GM19043 (cell line): Measurements from ENCODE around the gene FRMD6.

Source experiments
- ATAC-seq: cut with Tn5 transposase; IDR thresholded peaks from one replicate; pipeline ENCODE4 v1.9.1; 2021; ENCODE audit warnings: low read depth; ENCODE audit not compliant: unreplicated experiment

FRMD6 gene

DNA sequence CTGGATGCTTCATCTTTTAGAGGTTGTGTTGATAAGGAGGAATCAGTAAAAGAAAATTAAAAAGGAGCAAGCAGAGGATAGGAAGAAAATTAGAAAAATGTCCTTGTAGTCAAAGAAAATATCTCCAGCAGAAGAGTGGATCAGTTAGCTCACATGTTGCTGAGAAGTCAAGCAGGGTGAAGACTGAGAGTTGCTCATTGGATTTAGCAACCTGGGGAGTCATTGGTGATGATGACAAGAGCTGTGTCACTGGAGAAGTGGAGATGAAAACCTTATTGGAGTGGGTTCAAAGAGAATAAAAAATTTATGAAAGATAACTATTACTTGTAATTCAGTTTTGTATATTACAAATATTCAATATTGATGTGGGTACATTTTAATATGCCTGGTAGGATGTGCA, 9.8 kb downstream of the FRMD6 start:
- ATAC-seq: no peak

DNA sequence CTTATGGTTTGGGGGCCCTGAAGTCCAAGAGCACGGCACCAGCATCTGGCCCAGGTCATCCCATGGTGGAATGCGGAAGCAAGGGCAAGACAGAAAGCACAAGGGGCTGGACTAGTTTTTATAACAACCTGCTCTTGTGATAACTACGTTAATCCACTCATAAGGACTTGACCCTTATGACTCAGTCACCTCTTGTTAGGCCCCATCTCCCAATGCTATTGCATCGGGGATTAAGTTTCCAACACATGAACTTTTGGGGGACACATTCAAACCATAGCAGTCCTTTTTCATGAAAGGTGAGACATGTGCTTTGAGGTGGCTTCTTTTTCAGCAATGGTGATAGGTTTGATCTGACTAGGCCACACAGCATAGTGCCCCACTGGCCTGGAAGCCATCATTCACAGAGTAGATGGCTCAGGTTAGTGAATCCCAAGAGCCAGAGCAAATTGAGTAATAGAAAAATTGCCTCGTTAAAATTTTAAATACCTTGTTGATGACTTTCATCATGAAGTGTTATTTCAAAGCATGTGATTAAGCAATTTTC, 12.1 kb downstream of the FRMD6 start:
- no peak for ATAC-seq

DNA sequence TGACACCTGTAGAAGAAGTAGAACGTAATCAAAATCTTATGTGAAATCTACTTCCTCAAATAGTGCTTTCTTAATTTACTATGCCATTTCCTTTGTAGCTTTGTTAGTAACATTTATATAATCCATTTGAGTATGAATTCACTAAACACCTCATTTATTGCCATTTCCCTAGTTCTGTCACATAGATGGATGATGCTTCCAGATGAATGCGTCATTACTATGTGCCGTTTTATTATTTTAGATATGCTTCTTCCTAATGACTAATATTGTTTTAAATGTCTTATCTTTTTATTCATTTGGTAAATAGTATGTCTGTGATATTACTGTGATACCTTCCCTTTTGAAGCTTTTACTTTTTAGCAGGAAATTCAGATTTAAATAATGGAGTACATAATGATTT, 14.4 kb downstream of the FRMD6 start:
- no peak for ATAC-seq

DNA sequence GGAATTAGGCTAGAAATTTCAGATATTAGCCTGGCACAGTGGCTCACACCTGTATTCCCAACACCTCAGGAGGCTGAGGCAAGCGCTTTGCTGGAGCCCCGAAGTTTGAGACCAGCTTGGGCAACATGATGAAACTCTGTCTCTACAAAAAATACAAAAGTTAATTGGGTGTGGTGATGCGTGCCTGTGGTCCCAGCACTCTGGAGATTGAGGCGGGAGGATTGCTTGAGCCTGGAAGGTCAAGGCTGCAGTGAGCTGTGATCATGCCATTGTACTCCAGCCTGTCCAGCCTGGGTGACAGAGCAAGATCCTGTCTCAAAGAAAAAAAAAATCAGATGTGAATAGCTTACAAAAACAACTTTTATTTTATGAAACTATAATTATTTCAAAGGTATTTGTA, 15.1 kb downstream of the FRMD6 start:
- no peak for ATAC-seq

DNA sequence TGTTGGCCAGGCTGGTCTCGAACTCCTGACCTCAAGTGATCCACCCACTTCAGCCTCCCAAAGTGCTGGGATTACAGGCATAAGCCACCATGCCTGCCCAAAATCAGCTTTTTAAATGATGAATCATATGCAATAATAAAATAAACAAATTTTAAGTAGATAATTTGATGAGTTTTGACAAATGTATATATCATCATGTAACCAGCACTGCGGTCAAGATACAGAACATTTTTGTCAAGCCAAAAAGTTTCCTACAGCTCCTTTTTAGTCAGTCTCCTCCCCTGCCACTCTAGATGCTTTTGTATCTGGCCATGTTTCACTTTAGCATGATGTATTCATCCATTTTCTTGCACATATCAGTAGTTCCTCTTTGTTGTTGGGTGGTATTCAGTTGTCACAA, 17.2 kb downstream of the FRMD6 start:
- no peak for ATAC-seq

DNA sequence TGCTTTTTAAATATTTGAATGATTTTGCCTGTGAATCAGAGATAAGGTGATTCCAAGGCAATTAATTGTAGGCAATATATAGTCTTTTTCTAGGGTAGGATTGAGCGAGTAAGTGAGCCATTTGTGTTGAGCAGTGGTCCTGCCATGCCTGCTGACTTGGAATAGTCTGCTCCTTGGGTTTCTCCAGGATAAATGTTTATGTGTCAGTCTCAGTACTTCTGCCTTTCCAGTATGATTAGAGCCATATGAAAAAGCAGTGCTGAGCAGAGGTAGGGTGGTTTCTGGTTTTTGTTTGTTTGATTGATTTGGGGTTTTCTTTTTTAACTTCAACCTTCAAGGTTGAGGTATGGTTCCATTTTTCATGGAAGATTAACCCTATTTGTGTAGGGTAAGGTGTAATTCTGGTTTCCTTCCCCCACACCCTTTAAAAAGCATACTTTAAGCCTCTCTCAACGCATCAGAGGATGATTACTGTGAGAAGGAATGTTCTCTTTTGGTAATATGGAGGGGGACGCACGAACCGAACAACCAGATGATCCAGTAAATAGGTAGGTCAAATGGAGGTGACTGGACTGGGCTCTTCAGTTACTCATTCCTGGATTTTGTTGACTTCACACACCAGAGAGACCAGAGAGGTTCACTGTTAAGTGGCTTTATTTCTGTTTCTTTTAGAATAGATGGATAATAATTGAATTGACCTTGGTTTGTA, 22.7 kb downstream of the FRMD6 start:
- no peak for ATAC-seq

DNA sequence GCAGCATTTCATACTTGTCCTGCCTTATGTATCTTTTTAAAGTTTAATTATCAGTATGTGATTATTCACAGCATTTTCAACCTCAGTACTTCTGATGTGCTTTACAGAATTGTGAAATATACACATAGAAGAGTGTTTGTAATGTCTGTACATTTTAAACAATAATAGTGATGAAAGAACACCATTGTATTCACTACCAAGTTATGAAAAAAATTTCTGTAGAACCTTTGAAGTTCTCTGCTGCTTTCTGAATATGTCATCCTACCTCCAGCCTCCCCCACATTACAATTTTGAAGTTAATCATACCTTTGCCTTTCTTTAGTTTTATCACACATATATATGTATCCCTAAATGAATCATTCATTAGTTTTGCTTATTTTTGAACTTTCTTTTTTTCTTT, 24.8 kb downstream of the FRMD6 start:
- no peak for ATAC-seq

DNA sequence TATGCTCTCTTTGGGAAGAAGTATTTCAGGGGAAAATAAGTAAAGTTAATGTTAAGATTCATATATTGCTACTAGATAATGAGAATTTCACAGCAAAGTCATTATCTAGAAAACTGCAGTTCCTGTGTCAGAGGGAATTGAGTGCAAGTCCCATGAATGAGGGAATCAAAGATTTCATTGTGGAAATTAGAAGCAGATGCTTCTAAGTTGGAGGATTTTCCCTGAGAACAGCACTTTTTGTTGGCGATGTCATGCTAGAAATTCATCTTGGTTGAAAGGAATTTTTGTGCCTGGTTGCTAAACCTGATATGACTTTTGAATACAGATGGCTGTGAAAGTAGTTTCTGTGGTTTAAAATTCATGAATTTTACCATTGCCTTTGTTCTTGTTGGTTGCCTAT, 25.6 kb downstream of the FRMD6 start:
- ATAC-seq: no peak

DNA sequence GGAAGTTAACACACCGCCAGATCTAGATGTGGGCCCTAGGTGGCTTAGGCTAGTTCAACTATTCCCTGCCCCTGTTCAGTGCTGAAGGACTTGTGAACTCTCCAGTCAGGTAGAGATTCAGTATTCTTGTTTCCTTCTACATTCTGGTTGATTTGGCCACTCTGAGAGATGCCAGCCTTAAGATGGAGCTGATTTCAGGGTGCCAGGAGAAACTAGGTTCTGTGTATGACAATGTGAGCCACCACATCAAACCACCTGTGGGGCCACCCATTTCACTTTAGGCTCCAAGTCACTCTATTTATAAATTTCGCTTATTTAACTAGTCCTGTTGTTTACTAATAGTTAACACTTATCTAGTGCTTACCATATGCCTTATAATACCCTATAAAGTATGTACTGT, 26.0 kb downstream of the FRMD6 start:
- ATAC-seq: no peak

DNA sequence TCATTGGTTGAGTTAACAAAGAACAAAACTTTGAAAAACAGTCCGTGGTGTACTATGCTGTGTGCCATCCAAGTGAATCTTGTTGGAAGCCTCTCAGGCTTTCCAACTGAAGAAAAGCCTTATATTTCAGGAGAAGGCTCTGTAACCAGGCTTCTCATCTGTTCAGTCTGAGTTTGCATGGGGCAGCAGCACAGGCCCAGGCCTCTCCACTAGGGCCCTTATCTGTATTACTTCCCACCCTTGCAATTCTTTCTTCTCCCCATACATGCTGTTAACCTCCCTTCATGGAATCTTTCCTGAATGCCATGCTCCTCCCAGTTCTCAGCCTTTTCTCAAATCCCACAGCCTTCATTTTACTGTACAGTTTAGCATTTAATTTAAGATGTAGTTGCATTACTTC, 28.3 kb downstream of the FRMD6 start:
- no peak for ATAC-seq

DNA sequence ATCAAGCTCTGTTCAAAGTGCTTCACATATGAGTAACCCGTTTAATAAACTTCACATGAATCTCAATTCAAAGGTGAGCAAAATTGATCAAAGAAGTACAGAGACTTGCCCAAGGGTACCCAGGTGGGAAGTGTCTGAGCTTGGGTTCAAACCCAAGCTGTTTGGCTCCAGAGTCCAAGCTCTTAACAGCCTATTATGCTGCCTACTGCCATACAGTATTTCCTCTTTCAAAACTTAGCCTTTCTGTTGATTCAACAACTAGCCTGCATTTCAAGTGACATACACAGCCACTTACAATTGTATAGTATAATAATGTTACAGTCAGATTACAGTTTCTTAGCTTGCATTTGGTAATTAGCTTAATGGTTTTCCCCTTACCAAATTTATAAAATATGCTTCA, 29.7 kb downstream of the FRMD6 start:
- no peak for ATAC-seq

DNA sequence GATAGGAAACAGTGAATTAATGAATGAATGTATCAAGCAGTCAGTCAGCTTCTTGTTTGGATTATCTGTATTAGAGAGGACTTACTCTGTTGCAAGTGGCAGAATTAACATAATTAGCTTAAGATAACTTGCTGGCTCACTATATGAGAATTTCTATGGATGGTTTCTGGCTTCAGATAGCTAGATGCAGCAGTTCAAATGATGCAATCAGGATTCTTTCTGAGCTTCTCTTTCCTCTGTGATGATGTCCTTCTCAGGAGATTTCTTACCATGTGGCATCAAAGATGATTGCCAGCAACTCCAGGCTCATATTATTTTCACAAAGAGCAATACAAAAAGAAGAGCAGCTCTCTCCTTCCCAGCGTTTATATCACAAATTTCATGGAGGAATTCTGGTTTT, 30.7 kb downstream of the FRMD6 start:
- no peak for ATAC-seq

DNA sequence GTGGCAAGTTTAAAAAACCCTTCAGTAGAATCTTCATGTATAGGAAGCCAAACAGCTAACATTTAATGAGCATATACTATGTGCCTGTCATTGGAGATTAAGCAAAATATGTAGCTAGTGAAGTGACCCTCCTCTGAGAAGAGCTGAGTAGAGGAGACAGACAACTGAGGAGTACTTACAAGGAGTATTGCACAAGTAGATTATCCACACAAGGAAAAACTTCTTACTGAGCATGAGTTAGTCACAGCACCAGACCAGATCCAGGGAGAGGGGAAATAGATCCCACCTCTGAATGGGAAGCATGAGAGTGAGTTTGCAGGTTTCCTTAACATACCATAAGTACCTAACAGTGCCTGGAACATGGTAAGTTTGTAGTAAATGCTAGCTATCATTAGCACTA, 33.0 kb downstream of the FRMD6 start:
- no peak for ATAC-seq

DNA sequence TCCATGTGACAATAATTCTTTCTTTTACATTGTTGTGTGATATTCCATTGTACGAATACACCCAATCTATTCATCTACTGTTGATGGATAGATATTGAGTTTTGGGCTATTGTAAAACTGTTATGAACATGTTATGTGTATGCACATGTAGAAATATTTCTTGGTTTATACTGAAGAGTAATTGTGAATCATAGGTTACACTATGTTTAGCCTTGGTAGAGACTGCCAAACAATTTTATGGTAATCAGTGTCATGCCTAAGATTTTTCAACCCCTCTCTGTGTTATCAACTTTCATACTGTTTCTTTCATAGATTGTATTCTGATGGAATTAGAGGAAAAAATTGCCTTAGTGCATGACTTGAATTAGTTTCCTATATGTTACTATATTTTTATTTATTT, 39.5 kb downstream of the FRMD6 start:
- ATAC-seq: no peak

DNA sequence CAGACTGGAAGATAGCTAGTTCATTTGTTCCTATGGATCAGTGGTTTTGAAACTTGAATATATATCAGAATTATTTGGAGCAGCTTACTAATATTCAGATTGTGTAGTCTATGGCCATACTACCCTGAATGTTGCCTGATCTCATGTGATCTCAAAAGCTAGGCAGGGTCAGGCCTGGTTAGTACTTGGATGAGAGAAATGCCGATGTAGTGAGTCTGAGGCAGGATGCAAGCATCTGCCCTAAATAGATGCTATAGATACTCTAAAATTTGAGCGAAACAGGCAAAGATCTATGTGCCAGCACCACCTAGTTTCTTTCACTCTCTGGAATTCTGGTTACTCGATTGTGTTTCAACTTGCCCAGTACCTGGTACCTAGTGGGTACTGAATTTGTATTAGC, 40.9 kb downstream of the FRMD6 start:
- ATAC-seq: no peak

DNA sequence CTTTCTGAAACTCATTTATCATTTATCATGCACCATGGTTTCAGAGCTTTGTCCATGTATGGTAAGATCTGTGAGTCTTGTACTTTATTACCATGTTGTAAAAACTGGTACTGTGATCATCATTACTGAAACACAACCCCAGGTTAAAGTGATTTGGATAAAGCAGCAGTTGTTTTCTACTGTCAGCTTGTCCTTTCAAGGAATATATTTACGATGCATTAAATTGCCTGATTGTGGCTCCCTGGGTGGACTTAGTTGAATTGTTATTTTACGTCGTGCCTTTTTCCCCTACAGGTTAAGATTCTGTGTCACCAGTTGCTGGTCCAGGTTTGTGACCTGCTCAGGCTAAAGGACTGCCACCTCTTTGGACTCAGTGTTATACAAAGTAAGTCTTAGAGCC, 46.1 kb downstream of the FRMD6 start:
- ATAC-seq: no peak

DNA sequence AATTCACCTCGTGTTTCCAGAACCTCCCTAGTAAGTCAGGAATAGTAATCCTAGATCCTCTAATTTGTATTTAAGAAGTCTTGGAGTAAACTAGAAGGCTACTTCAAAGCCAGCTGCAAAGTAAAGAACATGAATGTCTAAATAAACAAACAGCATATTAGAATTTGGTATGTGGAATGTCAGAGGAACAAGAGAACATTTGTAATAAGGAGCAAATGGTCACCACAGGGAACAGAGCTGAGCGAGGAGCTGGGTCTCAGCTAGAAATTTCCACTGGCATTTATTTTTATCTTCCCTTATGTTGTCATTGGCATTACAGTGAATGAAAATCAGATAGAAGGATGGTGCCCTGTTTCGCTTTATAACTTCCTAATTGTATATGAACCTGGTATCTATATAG, 50.2 kb downstream of the FRMD6 start:
- no peak for ATAC-seq

DNA sequence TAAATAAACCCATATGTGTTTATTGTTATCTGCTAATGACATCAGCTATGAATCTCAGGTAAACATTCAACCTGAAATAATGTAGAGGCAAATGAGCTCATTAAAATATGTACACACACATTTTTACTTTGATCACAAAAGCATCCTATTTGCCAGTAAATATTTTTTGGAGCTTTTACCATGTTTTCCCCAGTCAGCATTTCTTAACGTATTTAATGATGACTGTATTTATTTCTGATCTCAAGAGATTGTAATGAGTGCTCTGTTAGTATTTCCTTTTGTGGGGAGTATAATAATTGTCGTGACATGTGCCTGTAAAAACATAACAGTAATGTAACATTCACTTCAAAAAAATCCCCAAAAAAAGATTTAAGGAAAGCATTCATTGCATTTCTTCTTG, 52.1 kb downstream of the FRMD6 start:
- ATAC-seq: no peak

DNA sequence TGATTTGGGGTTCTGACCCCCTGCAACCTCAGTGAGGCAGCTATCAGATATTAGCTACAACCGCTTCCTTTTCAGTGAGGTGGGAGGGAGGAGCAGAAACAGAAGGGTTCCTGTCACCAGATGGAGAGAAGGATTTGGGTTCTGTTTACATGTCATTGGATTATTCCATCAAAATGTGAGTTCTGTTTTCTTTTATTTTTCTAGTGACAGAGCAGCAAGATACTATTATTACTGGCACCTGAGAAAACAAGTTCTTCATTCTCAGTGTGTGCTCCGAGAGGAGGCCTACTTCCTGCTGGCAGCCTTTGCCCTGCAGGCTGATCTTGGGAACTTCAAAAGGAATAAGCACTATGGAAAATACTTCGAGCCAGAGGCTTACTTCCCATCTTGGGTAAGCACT, 52.8 kb downstream of the FRMD6 start:
- no peak for ATAC-seq

DNA sequence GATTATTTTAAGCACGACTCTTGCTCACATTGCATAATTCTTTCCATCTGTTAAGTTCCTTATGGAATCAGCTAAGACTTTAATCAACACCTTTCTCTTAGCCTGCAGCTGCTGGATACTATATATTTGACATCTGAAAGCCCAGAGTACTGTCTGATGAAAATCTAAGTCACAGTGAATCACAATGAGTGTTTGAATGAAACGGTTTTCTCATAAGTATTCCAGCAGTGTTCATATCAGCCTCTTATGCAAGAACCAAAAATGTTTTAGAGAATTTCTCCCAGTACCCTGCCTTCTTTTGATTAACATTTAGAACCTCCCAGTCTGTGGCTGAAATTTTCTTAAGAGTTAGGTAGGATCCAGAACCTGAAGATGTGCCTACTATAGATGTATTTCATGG, 55.6 kb downstream of the FRMD6 start:
- no peak for ATAC-seq

DNA sequence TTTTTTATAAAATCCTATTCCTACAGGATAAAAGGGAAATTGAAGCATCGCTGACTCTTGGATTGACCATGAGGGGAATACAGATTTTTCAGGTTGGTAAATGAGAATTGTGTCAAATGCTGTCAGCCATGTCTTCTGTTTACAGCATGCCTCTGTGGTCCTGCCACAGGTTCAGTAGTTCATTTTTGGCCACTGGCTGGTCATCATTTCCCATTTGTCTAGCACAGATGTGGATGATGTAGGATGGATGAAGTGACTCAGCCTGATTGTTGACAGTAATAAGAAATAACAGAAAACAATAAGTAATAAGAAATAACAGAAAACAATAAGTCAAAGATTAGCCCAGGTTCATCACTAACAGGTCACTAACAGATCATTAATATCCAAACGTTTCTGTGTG, 59.8 kb downstream of the FRMD6 start:
- no peak for ATAC-seq

DNA sequence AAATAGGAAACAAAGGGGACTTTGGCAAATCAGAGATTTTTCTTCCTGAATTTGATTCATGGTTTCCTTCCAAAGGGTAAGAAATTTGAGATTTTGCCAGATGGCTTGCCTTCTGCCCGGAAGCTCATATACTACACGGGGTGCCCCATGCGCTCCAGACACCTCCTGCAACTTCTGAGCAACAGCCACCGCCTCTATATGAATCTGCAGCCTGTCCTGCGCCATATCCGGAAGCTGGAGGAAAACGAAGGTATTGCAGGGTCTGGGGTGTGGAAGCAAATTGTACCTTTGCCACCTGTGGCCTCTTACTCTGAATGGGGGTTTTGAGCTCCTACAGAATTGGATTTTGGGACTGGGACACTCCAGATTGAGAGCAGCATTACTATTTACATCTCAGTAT, 63.5 kb downstream of the FRMD6 start:
- no peak for ATAC-seq

DNA sequence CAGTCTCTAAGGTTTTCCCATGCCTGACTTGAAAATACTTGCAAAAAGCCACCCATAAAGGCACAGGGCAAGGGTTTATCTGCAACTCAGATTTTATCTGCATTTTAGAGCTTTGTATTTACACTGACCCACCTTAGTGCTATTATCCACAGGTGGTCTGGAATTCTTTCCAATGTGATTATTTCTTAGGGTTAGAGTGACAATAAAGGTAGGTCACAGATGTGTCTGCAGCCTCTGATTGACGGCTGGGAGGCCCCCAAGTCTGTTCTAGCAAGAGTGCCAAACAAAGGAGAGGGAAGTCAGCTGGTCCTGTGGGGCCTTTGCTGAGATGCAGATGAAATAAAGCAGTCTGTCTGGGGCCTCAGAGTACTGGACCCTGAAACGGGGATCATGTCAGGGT, 64.0 kb downstream of the FRMD6 start:
- ATAC-seq: no peak
